A549 (cell line): ENCODE results near the gene GDNF.

Experiments used
- CBX8 ChIP-seq: fragments of 200-600 bp; sonication (generic); IDR thresholded peaks from 2 replicates; pipeline ENCODE4 v1.6.1; 2016
- CEBPB ChIP-seq, 2 experiments: fragments of >200 bp in 1 of 2; sonication (Bioruptor Twin) in 1 of 2; formaldehyde crosslinking in 1 of 2; IDR thresholded peaks; 2 replicates each; pipeline ENCODE4 v1.6.1; 2012 to 2016
- EHF ChIP-seq: fragments of 250-450 bp; sonication (Bioruptor Pico); IDR thresholded peaks from 2 replicates; pipeline ENCODE4 v1.5.0; 2020; ENCODE audit warnings: mild to moderate bottlenecking
- EP300 ChIP-seq, 2 experiments: fragments of >200 bp; sonication (Bioruptor Twin); formaldehyde crosslinking; IDR thresholded peaks; 2 replicates in 1 of 2; 3 replicates in 1 of 2; pipeline ENCODE4 v1.6.1; 2016 to 2017
- ESRRA ChIP-seq: fragments of 150-350 bp; IDR thresholded peaks from 2 replicates; pipeline ENCODE4 v1.6.1; 2014; ENCODE audit warnings: mild to moderate bottlenecking, low read length, borderline replicate concordance
- HEYL ChIP-seq: fragments of 250-450 bp; sonication (Bioruptor Pico); IDR thresholded peaks from 2 replicates; pipeline ENCODE4 v1.8.0; 2021; ENCODE audit warnings: mild to moderate bottlenecking, moderate library complexity
- MAZ ChIP-seq: fragments of 150-350 bp; IDR thresholded peaks from 2 replicates; pipeline ENCODE4 v1.6.1; 2014; ENCODE audit warnings: antibody characterized with exemption, low read depth, low read length, borderline replicate concordance
- MYC ChIP-seq: IDR thresholded peaks from 2 replicates; pipeline ENCODE4 v1.6.1; 2012; ENCODE audit warnings: mild to moderate bottlenecking, inconsistent platforms, low read length, improper control_type of control experiment, borderline replicate concordance
- NPAS2 ChIP-seq: fragments of 250-450 bp; sonication (Bioruptor Pico); IDR thresholded peaks from 2 replicates; pipeline ENCODE4 v1.8.0; 2022; ENCODE audit warnings: mild to moderate bottlenecking, moderate library complexity, borderline replicate concordance
- PBX3 ChIP-seq: IDR thresholded peaks from 2 replicates; pipeline ENCODE4 v1.6.1; 2012
- RCOR1 ChIP-seq: fragments of 150-350 bp; IDR thresholded peaks from 2 replicates; pipeline ENCODE4 v1.6.1; 2014; ENCODE audit warnings: antibody characterized with exemption, low read length, low read depth
- REST ChIP-seq: fragments of 200-600 bp; sonication (generic); IDR thresholded peaks from 2 replicates; pipeline ENCODE4 v1.6.1; 2016; ENCODE audit warnings: antibody characterized with exemption, mild to moderate bottlenecking, moderate library complexity
- TF ChIP-seq, protein P1 (sequence below): fragments of >200 bp; sonication (Bioruptor Twin); formaldehyde crosslinking; IDR thresholded peaks from 3 replicates; pipeline ENCODE4 v1.5.1; 2016
- TF ChIP-seq, protein P2 (sequence below): fragments of 150-350 bp; IDR thresholded peaks from 2 replicates; pipeline ENCODE4 v1.6.1; 2014; ENCODE audit warnings: low read depth, mild to moderate bottlenecking, low read length

DNA sequence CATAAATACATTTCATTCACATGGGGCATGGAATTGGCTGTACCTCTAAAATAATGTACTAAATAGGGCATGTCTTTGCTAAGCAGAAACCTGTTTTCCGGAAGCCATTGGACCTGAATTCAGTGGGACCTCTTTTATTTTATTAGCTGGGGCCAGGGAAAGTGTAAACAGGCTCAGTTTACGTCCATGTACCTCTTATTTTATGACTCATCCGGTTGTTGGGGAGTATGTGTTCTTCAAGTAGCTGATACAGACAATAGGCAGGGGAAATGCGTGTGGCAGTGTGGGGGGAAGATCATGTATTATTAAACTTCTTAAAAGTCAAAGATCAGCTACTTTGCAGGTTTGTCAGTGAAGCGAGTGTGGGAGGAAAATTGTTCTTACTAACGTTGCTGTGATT, 1.4 kb upstream of the GDNF start:
- TF ChIP-seq EHF (CRISPR knock-in tag), result no peak
- TF ChIP-seq EP300 (IDR thresholded peaks at IDR 0.05), result no peak
- no peak for TF ChIP-seq NPAS2 (CRISPR knock-in tag)
- TF ChIP-seq, protein P1, sequence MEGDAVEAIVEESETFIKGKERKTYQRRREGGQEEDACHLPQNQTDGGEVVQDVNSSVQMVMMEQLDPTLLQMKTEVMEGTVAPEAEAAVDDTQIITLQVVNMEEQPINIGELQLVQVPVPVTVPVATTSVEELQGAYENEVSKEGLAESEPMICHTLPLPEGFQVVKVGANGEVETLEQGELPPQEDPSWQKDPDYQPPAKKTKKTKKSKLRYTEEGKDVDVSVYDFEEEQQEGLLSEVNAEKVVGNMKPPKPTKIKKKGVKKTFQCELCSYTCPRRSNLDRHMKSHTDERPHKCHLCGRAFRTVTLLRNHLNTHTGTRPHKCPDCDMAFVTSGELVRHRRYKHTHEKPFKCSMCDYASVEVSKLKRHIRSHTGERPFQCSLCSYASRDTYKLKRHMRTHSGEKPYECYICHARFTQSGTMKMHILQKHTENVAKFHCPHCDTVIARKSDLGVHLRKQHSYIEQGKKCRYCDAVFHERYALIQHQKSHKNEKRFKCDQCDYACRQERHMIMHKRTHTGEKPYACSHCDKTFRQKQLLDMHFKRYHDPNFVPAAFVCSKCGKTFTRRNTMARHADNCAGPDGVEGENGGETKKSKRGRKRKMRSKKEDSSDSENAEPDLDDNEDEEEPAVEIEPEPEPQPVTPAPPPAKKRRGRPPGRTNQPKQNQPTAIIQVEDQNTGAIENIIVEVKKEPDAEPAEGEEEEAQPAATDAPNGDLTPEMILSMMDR, result no peak
- TF ChIP-seq, protein P2, sequence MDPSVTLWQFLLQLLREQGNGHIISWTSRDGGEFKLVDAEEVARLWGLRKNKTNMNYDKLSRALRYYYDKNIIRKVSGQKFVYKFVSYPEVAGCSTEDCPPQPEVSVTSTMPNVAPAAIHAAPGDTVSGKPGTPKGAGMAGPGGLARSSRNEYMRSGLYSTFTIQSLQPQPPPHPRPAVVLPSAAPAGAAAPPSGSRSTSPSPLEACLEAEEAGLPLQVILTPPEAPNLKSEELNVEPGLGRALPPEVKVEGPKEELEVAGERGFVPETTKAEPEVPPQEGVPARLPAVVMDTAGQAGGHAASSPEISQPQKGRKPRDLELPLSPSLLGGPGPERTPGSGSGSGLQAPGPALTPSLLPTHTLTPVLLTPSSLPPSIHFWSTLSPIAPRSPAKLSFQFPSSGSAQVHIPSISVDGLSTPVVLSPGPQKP, result no peak
- no peak for TF ChIP-seq CBX8
- no peak for TF ChIP-seq HEYL (CRISPR knock-in tag)
- TF ChIP-seq RCOR1, result no peak
- no peak for TF ChIP-seq PBX3
- TF ChIP-seq ESRRA, result no peak
- TF ChIP-seq CEBPB (IDR thresholded peaks at IDR 0.05), result no peak
- no peak for TF ChIP-seq REST
- no peak for TF ChIP-seq MAZ
- TF ChIP-seq MYC, result no peak
